GM12891 (cell line): ENCODE data around the gene PRDX6.
"Not testable (repeated sequence)": the region's sequence is repeated elsewhere in the genome, so short reads cannot be mapped to it uniquely, and the experiment has no call there.

Source experiments
- PAX5 ChIP-seq: IDR thresholded peaks from 2 replicates; pipeline ENCODE4 v1.6.1; 2011; ENCODE audit warnings: low read length, moderate library complexity, mild to moderate bottlenecking; ENCODE audit not compliant: insufficient read depth, severe bottlenecking
- POLR2A ChIP-seq: IDR thresholded peaks from 2 replicates; pipeline ENCODE4 v1.6.1; 2011; ENCODE audit warnings: low read depth, low read length, control low read depth
- POLR2AphosphoS5 ChIP-seq: IDR thresholded peaks from 2 replicates; pipeline ENCODE4 v1.6.1; 2011; ENCODE audit warnings: low read depth, low read length, control low read depth
- SPI1 ChIP-seq: IDR thresholded peaks from 2 replicates; pipeline ENCODE4 v1.6.1; 2011; ENCODE audit warnings: low read depth, low read length, control low read depth
- TAF1 ChIP-seq: IDR thresholded peaks from 2 replicates; pipeline ENCODE4 v1.6.1; 2011; ENCODE audit warnings: low read depth, low read length, control low read depth

DNA sequence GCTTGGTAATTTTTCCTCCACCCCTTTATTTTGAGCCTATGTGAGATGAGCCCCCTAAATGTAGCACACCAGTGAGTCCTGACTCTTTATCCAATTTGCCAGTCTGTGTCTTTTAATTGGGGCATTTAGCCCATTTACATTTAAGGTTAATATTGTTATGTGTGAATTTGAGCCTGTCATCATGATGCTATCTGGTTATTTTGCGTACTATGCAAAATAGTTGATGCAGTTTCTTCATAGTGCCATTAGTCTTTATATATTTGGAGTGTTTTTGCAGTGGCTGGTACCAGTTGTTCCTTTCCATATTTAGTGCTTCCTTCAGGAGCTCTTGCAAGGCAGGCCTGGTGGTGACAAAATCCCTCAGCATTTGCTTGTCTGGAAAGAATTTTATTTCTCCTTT, 37.4 kb downstream of the PRDX6 start:
- TF ChIP-seq POLR2AphosphoS5, POLR2A, TAF1, SPI1, PAX5: not testable (repeated sequence)
